GM20000 (cell line): Measurements from ENCODE around the gene EEF2KMT.
"Not testable (repeated sequence)": the region's sequence is repeated elsewhere in the genome, so short reads cannot be mapped to it uniquely, and the experiment has no call there.

Experiments
- DNase-seq: peaks from one replicate; pipeline ENCODE4 v3.0.0; 2012; ENCODE audit warnings: low spot score
- CTCF ChIP-seq: IDR thresholded peaks from 2 replicates; pipeline ENCODE4 v1.5.1; 2012; ENCODE audit warnings: mild to moderate bottlenecking, control low read depth; ENCODE audit errors: extremely low read depth, missing control alignments

Gene EEF2KMT

DNA sequence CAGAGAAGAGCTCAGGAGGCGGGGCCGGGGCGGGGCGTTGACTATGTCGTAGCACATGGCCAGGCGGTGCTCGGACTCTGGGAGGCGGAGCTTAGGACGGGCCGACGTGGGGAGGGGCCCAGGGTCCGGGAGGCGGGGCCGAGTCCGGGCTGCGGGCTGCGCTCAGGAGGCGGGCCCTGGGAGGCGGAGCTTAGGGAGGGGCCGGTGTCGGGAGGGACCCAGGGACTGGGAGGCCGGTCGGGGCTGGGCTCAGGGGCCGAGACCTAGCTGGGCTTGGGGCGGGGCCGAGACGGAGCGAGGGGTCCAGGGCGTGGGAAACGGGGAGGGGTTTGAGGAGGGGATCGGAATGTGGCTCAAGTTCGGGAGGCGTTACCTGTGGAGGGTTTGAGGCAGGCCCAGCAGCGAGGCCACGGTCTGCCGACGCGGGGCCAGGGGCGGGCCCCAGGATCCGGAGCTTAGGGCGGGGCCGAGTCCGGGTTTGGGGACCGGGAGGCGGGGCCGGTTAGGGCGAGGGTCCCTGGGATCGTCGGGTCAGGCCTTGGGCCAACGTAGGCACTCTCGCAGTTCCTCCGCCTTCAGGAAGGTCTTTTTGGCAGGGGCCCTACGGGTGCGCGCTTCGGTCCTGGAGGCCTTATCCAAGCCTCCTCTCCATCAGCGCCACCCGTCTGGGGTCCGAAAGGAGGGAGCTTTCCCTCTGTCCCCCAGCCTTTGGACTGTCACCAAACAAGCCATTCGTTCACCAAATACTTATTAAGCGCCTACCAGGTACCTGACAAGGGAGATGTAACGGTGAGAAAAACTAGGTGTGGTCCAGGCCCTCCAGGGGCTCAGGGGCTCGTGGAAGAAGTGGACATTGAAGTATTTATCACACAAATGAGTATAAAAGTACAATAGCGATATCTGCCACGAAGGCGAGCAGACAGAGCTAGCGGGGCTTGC lies 895 bp upstream of the EEF2KMT start:
- DNase-seq, result peak; percentile 38

GRCh38 chr16:5097061-5097469 lies 530 bp downstream of the EEF2KMT start:
- not testable (repeated sequence) for DNase-seq

- not testable (repeated sequence) for DNase-seq
Observed at GRCh38 chr16:5096437-5097060, 1.0 kb downstream of the EEF2KMT start.

- not testable (repeated sequence) for DNase-seq
Observed at GRCh38 chr16:5095145-5095830, 2.3 kb downstream of the EEF2KMT start.

GRCh38 chr16:5093746-5094145 lies 3.8 kb downstream of the EEF2KMT start:
- not testable (repeated sequence) for DNase-seq

GRCh38 chr16:5093081-5093480 lies 4.5 kb downstream of the EEF2KMT start:
- not testable (repeated sequence) for DNase-seq

DNA sequence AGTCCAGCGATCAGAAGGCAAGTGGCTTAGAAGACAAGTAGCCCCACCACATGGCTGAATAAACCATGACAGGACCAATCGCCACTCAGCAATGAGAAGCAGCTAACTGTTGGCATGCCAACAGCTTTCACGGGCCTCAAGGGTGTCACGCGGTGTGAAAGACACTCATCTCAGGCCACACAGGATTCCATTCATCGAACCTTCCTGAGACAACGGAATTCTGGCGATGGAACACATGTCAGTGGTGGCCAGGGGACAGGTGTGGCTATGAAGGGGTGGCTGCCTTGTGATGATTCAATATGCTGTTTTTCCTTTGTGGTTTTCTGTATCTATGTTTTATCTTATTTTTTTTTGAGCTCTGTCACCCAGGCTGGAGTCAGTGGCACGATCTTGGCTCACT lies 7.0 kb downstream of the EEF2KMT start:
- DNase-seq, result not testable (repeated sequence)

DNA sequence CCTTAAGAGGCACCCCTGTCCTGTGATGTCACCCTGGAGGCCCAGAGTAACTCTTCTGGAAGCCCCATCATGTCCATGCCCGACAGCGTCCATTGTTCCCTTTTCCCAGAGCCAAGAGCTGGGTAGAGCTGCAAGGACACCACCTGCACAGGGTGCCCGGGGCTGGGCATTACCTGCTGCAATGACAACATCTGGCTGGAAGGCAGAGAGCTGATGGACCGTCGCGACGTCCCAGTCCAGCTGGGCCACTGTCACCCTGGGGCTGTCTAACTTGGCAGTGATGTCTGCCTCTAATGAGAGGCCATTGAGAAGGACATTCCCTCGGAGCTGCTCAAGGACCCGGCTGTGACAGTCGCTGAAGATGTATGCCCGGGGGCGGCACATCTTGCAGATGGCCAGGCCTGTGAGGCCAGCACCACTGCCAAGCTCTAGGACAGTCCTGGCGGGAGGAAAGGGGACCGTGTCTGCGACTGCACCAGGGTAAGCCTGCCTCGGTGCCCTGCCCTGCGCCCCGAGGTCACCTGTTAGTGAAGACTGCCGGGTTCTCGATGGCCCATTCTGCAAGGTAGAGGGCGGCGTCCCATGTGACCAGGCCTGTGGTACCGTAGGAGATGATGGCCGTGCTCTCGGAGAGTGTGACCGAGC lies 7.6 kb downstream of the EEF2KMT start:
- not testable (repeated sequence) for DNase-seq

DNA sequence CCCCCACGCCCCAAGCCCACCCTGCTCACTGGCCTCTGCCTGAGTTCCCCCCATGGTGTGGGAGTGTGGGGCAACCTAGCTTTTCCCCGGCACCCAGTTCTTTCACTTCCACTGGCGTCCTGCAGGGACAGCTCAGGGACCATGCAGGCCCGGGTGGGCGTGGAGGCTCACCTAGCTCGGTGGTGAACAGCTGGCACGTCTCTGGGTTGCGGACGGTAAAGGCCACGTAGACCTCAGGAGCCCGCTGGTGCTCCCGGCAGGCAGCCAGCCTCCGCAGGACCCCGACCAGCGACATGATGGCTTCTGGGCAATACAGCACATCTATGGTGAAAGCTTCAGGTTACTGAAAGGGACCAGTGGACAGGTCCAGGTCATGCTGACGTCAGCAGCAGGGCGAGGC lies 8.7 kb downstream of the EEF2KMT start:
- DNase-seq, result not testable (repeated sequence)

- DNase-seq, result not testable (repeated sequence)
Observed at GRCh38 chr16:5088086-5088790, 9.4 kb downstream of the EEF2KMT start.

DNA sequence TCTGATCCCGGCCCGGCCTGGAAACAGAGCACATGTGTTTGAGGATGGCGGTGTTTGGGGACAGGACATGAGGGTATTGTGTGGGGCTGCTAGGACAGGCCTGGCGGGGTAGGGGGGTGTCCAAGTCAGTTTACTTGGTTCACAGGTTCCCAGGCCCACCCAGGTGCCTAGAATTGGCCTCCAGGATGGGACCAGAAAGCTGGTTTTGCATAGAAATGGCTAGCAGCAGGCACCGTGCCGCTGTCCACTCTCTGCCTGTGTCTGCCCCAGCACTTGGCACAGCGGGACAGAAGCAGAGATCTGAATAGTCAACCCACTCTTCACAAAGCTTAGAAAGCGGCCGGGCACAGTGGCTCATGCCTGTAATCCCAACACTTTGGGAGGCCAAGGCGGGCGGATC lies 11.9 kb downstream of the EEF2KMT start:
- not testable (repeated sequence) for DNase-seq

DNA sequence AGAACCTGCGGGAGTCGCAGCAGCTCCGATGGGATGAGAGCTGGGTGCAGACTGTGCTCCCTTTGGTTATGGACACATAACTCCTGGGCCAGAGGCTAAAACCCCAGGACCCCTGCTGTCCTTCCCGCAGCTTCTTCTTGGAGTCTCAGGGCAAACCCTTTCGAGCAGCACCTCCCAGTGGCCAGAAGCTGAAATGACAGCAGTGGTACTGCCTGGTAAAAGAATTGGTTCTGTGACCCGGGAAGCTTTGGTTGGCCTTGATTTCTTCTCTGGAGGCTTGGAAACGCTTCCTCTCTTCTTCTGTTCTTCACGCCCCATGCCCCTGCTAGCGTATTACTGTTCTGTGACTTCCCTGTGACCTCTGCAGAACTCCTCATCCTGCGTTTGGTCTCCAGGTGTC lies 12.8 kb downstream of the EEF2KMT start:
- TF ChIP-seq CTCF, result peak; percentile 67
- DNase-seq, result peak; percentile 65

DNA sequence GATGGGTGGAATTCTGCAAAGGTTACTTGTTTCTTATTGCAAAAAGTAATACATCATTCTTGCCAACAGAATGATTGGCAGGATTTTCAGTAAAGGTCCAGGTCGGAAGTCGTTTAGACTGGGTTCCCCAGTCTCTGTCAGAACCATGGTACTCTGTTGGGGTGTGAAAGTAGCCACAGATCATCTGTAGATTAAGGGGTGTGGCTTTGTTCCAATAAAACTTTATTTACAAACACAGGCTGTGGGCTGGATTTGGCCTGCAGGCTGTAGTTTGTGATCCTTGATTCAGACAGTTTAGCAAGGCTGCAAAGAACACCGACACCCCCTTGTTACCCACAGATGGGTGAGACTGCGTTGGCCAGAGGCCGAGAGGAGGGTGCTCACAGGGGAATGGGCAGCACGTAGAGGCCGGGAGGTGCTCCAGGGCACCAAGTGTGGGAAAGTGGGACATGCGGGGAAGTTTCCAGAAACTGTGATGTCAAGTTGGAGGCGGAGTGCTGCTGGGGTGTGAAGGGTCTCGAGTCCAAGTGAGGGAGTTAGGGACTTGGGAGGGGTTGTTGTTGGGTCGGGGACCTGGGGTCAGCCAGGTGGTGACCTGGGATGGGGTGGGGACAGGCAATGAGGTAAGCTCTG lies 13.4 kb downstream of the EEF2KMT start:
- DNase-seq, result not testable (repeated sequence)

DNA sequence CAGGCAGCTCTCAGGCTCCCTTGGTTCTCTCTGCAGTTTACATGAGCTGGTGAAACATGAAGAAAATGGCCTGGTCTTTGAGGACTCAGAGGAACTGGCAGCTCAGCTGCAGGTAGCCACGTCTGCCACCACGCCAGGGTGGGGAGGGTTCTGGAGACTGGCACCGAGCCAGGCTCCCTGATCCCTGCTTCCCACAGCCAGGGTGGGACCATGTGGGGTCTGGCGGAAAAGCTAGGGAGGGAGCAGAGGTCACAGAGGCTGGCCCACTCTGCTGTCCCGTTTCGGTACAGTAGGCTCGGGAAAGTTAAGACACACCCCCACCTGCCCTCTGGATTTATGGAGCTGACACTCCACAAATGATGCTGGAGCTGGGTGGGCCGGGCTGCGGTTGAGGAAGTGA lies 13.9 kb downstream of the EEF2KMT start:
- DNase-seq, result not testable (repeated sequence)

DNA sequence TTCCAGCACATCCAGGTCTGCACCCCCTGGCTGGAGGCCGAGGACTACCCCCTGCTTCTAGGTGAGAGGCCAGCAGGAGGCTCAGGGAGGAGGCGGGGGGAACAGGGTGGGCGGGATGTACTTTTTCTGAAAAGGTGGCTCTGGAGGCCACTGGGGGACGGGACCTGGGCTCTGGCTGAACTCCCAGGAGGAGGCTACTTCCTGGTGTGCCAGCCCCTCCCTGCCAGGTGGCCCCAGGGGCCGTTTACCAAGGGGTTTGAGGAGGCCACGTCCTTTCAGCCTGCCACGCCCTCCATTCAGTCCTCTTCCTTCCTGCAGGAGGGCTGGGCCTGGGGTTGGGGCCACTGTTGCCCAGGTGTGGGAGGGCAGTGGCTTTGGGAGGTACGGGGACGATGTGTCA lies 16.6 kb downstream of the EEF2KMT start:
- not testable (repeated sequence) for DNase-seq

GRCh38 chr16:5080461-5080860 lies 17.1 kb downstream of the EEF2KMT start:
- DNase-seq, result not testable (repeated sequence)
